Measurements from ENCODE around the gene ASPHD2.
"Not testable (repeated sequence)": the region's sequence is repeated elsewhere in the genome, so short reads cannot be mapped to it uniquely, and the experiment has no call there.

Gene ASPHD2, protein sequence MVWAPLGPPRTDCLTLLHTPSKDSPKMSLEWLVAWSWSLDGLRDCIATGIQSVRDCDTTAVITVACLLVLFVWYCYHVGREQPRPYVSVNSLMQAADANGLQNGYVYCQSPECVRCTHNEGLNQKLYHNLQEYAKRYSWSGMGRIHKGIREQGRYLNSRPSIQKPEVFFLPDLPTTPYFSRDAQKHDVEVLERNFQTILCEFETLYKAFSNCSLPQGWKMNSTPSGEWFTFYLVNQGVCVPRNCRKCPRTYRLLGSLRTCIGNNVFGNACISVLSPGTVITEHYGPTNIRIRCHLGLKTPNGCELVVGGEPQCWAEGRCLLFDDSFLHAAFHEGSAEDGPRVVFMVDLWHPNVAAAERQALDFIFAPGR

DNA sequence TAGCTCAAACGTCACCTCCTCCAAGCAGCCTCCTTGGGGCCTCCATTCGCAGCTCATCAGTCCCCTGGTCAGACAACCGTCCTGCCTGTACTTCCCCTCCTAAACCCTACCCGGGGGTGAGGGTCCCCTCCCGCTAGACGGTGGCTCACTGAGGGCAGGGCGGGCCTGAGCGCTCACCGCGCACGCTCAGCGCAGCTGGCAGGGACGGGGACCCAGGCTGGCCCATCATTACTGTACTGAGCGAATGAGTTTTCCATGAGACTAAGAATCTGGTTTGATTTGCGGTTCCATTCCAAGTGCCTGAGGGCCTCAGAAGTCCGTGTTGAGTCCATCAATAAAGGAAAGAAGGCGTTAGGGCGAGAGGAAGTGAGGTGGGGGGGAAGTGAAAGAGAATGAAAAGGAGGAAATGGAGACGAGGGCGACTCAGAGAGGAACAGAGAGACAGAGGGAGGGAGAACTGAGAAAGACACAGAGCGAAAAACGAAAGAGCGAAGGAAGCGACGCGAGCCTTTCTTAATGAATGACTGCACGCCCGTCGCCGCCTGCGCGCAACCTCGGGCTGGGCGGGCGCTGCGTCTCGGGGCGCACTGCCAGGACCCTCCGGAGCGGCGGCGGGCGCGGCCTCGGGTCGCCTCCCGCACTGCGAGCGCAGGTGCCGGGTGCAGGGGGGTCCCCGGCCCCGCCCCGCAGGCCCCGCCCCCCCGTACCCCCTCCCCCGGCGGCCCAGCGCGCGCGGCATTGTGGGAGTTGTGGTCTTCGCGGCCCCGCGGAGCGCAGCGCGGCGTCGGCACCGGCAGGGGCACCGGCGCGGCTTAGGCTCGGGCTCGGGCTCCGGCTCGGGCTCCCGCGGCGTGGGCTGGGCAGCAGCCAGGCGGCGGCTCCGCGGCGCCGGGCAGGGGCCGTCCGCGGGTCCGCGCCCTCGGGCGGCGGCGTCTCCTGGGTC, at the start of gene ASPHD2:
Gene ASPHD2 (plus strand): TSS at position 746 of the 943 bp plus-strand sequence. CDS start 4,356 bp downstream, outside the sequence.
- DNase-seq (ENCODE audit: low read depth), result peak; percentile 11

DNA sequence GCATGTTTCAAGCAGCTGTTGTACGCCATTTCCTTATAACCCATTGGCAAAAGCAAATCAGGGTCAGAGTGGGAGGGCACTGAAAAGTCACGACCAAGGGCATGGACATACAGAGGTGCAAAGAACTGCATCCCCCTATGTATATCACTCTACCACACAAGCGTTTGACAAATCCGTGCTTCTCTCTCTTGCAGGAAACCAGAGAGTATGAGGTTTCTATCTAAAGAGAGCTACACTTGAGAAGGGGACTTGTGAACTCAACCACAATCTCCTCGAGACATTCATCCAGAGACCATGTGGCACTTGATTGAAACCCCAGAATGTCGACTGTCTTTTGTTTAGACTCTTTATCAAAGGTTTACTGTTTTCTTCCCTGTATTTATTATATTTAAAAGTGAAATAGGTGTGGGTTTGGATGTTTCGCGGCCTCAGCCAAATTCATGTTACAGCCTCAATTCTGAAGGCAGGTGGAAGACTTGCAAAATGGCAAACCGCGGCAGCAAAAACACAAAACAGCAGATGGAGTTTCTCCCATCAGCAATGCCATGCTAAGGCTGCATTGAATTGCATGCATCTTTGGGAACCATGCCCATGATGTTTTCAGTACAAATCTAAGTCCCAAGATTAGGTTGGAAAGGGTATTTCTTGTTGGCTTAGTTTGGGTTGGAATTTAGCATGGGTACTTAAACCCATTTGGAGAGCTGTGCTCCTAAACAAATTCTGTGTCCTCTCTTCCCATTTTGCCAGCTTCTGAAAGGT, 48.8 kb upstream of the ASPHD2 start:
- no peak for DNase-seq (ENCODE audit: low read depth)

DNA sequence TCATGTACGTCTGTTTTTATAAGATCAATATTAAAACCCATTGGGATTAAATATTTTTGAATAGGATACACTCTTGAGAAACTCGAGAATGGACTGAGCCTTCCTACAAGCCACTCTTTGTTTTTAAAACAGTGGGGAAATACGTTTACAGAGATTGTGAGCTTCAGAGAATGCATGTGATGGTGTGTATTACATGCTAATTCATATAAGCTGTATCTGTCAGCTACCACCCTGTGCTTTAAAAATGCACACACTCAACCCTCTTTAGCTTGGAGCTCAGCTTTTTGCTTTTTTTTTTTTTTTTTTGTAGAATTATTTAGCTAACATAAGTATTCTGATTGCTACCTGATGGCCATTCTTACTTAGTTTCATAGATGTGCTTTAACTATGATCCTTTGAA, 46.3 kb upstream of the ASPHD2 start:
- no peak for DNase-seq (ENCODE audit: low read depth)

DNA sequence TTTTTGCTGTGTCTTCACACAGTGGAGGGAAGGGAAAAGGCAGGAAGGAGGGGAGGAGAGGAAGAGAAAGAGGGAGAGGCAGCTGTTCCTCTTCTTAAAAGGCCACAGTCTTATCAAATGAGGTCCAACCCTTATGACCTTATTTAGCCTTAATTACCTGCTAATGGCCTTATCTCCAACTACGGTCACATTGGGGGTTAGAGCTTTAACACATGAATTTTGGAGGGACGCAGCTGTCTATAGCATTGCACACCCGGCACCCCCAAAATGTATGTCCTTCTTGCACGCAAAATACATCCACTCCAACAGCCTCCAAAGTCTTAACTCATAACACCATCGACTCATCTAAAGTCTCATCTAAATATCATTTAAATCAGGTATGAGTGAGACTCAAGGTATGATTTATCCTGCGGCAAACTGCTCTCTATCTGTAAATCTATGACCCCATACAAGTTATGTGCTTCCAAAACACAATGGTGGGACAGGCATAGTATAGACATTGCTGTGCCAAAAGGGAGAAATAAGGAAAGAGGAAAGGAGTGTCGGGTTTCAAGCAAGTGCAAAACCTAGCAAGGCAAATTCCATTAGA, 45.0 kb upstream of the ASPHD2 start:
- no peak for DNase-seq (ENCODE audit: low read depth)

DNA sequence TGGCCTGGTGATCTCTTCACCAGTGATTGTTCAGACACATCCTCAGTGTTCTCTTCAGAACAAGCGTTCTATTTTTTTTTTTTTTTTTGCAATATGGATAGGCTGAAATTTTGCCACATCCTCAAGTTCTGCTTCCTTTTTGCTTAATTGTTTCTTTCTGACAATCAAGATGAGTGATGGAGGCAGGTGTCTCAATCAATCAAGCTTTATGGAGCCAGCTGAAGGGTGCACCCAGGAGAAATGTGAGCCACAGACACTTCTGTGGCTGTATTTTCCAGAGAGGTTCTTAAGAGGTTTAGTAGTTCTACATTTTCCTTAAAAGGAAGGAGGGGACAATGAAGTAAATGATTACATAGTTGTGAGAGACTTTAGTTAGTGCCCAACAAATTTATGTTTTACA, 43.9 kb upstream of the ASPHD2 start:
- no peak for DNase-seq (ENCODE audit: low read depth)

DNA sequence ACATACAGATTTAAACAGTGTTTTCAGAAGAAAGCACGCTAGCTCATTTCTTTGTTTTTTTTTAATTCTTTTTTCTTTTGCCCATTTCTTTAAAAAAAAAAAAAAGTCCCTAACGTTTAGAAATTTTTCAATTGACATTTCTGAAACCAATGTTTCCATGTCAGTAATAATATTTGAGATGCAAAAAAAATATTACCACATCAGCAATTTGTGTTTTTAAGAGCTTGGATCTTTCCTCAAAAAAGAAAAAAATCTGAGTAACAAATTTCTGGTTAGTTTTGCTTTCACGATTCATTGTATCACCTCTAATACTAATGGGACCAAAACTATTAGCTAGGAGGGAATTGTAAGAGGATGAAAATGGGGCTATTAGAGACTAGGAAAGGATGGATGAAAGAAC, 39.9 kb upstream of the ASPHD2 start:
- no peak for DNase-seq (ENCODE audit: low read depth)

DNA sequence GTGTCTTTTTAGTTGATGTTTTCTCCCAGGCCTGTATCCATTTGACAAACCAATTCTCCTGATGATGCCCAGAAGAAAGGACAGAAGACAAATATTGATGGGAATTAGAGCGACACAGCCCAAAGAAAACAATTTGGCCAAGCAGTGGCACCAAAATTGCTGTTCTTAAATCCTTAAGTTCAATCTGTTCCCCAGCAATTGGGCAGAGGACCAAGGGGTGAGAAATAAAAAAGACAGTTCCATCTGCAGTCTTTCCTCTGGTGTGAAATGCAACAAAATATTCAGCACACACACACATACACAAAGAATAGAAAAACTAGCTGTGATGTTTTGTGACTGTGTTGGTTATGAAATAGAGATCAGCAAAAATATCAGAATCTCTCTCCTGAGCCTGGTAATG, 38.0 kb upstream of the ASPHD2 start:
- no peak for DNase-seq (ENCODE audit: low read depth)

DNA sequence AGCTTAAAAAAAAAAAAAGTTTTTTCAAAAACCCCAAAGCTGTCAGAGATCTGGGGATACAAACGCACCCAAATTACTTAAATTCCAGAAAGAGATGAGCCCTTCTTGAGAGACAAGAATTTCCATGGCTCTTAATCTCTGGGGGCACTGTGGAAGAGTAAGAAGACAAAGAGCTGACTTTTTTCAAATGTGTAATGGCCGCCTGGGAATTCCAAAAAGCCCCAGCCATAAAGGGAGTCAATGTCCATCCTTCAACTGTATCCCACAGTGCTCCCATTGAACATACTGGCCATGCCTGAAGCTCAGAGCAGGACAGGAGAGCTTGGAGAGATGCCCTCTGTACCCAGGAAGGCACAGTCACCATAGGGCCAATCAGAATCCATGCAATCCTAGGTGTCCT, 37.4 kb upstream of the ASPHD2 start:
- DNase-seq (ENCODE audit: low read depth), result no peak

DNA sequence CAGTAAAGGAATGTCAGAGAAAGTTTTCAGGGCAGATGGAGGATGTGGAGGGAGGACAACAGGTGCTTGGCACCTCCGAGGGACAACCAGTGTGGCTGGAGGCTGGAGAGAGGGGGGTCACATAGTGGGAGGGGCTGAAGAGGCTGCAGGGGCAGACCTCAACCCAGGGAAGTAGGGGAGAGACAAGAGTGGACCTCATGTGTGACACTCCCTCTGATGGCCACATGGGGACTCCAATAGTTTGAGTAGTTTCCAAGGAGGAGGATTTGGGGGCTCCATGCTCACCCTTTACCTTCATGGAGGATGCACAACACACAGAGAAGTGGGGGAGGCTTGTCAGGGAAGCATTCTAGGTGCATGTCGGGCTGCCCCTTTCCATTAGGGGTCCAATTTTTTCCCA, 35.1 kb upstream of the ASPHD2 start:
- no peak for DNase-seq (ENCODE audit: low read depth)

DNA sequence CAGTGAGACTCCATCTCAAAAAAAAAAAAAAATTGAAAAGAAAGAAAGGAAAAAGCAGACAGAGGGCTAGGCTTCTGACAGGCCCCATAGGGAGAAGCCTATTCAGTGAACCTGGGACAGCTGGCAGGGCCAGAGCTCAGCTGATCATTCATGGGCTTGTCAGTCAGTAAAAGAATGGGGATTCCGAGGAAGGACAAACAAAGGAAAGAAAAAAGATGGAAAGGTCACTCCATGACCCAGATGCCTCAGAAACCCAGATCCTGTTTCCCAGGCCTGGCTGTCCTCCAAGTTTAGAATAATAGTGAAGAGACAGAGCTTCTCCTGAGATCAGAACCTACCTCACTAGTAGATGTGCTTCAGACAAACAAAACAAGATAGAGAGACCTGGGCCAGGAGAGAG, 34.3 kb upstream of the ASPHD2 start:
- no peak for DNase-seq (ENCODE audit: low read depth)

DNA sequence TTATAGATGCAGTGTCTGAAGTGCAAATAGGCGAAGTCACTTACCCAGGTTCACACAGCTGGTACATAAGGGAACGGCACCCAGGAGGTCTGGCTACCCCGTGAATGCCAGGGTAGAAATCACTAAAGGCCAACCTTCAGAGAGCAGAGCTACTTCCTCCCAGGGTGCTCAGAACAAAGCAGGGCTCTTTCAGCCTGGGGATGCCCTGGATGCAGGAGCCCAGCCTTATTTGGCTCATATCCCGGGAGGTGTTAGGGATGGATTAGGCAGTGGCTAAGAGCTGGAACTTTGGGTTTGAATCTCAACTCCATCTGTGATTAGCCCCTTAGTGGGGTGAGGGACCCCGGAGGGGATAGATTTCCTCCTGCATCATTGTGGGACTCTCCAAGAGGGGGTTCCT, 33.1 kb upstream of the ASPHD2 start:
- no peak for DNase-seq (ENCODE audit: low read depth)

DNA sequence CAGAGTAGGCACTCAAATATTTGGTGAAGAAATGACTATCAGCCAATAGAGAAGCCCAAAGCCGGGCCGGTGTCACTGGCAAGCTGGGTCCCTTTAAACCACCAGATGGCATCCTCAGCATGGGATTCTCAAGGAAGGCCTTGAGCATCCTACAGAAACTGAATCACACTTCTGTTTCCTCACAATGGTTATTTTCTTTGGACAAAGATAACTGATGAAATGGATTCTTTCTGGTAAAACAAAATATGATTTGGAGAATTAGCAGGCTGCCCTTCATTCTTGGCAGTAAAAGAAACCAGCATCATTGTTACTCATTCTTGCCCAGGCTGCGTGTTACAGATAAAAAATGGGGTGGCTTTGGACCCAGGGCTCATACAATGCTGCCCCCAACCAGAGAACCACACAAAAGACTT, 30.3 kb upstream of the ASPHD2 start:
- DNase-seq (ENCODE audit: low read depth), result peak; percentile 34

DNA sequence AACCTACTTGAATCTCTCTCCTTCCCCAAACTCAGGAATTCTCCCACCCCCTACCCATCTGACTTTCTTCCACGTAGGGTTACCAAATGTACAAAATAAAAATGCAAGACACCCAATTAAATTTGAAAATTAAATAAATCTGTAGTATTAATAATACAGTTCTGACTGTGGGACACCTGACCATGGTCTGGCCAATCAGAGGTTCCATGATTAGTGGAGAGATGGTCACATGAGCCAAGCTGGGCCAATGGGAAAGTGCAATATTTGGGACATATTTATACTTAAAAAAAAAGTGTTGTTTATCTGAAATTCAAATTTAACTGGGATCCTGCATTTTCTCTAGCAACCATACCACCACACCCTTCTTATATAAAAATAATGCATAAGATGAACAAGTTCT, 29.8 kb upstream of the ASPHD2 start:
- no peak for DNase-seq (ENCODE audit: low read depth)

DNA sequence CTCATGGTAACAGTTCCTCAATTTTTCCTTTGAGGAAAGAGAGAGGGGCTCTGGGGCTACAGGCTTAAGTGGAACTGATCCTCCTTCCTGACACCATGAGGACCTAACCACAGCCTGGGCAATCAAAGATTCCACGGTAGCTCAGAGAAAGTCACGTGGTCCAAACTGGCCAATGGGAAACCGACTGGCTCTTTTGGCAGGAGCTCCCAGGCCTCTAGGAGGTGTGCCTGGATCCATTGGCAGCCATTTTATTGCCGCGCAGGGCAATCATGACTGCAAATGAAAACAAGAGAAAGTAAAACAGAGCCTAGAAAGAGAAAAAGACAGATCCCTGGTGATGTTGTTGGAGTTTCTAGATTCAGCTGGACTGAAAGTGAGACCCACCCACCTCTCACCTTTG, 27.3 kb upstream of the ASPHD2 start:
- DNase-seq (ENCODE audit: low read depth), result no peak

DNA sequence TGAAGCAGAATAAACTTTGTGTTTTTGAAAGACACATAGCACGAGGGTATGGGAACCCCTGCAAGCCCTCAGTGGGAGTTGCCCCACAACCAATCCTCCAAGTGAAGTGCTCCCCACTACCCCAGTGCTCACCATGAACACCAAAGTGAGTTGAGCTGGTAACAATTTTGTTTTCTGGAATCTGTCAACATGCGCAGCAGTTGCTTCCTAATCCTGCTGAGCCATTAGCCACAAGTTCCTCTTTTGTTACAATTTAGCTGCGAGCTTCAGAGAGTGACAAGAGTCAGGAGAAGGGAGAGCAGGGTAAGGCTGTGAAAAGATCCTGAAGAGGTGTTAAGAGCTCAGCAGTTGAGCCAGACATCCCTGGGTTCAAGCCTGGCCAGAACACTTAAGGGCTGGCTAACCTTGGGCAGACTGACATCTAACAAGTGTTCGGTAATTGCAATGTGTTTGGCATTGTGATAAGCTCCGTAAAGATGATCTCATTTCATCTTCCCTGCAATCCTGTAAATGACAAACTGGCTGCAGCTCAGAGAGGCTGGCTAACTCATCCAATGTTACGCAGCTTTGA, 24.1 kb upstream of the ASPHD2 start:
- no peak for DNase-seq (ENCODE audit: low read depth)

DNA sequence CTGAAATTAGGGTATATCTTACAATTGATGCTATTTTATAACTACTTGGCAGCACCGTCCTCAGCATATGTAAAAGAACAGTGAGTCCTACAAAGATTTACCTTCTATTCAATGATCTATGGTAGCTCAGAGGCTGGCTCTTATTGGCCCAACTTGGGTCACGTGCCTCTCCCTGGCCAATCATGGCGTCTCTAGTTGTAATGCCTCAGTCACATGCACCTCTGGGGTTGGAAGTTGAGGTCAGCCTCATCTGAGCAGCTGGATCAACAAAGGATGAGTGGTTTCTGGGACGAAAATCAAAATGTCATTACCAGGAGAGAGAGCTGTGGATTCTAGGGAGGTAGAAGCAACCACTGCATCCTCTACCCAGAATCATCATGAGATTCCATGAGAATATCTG, 22.9 kb upstream of the ASPHD2 start:
- DNase-seq (ENCODE audit: low read depth), result no peak

DNA sequence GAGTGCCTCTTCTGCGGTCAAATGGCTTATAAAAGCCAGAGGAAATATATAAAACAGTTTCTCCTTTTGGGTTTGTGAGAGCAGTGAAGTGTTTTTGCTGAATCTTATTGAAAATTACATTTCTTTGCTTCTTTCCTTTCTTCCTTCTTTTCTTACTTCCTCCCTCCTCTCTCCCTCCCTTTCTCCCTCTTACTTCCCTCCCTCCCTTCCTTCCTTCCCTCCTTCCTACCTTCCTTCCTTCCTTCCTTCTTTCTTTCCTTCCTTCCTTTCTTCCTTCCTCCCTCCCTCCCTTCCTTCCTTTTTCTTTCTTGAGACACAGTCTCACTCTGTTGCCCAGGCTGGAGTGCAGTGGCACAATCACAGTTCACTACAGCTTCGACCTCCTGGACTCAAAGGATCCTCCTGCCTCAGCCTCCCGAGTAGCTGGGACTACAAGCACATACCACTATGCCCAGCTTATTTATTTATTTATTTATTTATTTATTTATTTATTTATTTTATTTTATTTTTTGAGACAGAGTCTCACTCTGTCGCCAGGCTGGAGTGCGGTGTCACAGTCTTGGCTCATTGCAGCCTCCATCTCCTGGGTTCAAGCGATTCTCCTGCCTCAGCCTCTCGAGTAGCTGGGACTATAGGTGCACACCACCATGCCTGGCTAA, 20.4 kb upstream of the ASPHD2 start:
- DNase-seq (ENCODE audit: low read depth), result not testable (repeated sequence)

DNA sequence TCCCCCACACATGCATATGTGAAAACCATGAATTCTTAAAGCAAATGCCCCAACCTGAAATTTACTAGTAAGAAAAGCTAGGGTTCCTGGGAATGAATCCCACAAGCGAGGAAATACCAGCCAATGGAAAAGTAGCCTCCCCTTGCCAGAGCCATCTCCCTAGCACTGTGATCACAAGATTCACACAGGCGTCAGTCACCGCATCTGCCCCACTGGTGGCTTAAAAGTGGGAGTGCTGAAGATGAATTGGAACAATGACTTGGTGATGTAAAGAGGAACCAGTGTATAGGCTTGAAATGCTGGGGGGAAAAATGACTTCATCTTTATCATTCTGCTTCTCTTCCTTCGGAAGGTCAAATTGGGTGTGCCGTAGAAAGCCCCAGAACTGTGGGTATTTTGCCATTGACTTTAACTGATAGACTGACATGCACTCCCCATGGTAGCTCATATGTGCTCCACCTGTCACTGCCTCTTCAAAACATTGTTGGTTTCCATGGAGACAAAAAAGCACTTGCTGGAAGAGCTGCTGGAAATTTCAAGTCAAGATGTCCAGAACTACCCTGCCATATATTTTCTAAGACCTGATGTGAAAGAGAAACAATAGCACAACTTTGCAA, 19.2 kb upstream of the ASPHD2 start:
- DNase-seq (ENCODE audit: low read depth), result no peak

DNA sequence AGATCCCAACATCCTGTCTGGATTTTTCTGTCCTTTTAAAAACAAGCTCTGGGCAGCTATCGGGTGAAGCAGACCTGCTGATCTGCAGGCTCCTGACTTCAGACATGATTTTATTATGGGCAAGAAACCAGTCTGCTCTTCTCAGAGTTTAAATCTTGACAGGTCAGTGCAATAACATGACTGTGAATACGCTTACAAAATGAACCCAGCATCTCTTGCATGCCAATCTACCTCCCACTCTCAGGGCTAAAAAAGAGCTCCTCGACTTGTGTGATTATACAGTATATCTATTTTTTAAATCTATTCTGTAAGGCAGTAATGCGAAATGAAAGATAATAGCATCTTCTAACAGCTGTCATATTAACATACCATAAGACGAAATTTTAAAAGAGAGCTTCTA, 18.7 kb upstream of the ASPHD2 start:
- no peak for DNase-seq (ENCODE audit: low read depth)

DNA sequence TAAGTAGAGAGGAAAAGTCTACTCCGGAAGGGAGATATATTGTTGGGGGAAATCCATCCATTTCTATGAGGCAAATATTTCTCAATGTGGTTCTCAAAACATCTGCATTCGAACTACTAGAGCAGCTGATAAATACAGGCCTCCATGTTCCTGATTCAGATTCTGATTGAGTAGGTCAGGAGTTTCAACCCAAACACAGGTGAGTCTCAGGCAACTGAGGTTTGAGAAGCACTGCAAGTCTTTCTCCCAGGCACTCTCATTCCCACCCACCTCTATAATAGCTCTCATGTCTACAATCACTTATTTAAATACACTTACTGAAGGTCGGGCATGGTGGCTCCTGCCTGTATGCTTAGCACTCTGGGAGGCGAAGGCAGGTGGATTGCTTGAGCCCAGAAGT, 14.7 kb upstream of the ASPHD2 start:
- DNase-seq (ENCODE audit: low read depth), result no peak

DNA sequence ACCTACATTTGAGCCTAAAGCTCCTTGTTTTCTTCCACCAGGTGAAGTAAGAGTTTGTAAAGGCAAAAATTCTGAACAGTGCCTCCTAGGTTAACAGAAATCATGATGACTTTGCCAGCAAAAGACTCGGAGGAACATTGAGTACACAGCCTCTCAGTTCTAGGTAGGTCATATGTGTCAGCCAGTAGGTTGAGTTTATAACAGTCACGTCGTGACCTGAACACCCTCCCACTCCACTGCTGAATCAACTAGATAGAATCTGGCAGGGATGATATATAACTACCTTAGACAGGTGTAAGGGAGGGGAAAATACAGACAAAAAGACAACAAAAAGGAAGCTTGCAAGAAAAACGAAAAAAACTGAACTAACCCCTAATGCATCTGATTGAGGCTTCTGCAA, 12.8 kb upstream of the ASPHD2 start:
- DNase-seq (ENCODE audit: low read depth), result no peak

All from non-pigmented ciliary epithelial cell (primary cell).